Measurements from ENCODE around the gene ZFHX3. TPM values are rescaled to one million over a fixed set of nuclear protein-coding genes. Genes with fewer than 3 reads are reported as not detected.

ZFHX3 gene
- total and polyA plus RNA-seq, 9 donors, result 3.4 to 17.6 (median 11.9) TPM

DNA sequence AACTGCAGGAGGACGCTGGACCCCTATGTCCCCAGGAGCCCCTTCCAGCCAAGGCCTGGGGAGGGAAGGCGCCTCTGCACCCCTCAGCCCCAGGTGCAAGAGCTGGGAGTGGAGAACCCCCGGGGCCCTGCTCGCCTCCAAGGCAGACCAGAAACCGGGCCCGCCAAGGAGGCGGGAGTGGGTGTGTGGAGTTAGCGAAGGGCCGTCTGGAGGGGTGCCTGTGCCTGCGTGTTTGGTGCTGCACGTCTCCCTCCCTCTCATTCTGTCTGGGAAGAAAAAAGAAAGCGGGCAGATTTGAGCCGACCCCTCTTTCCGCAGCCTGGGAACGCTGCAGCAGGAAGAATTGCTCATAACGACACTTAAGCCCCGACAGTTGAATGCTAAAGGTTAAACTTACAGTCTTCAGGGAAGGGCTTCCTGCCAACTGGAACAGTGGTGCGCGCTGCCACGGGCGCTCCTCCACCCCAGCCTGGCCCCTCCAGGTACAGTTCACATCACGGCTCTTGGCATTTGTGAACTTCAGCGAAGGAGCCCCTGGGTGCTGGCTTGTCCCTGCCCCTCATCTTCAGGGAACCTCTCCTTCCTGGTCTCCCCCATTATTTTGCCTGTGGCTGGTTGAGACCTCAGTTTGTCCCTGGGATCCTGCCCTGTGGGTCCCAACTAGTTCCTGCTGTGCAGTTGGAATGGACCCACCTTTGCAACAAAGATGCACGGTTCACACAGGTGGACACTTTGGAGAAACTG is 19.2 kb upstream of the ZFHX3 start:
- peaks cover 2% of the 10 kb centered on the region for H3K4me1 ChIP-seq (ENCODE audit: insufficient read depth)

DNA sequence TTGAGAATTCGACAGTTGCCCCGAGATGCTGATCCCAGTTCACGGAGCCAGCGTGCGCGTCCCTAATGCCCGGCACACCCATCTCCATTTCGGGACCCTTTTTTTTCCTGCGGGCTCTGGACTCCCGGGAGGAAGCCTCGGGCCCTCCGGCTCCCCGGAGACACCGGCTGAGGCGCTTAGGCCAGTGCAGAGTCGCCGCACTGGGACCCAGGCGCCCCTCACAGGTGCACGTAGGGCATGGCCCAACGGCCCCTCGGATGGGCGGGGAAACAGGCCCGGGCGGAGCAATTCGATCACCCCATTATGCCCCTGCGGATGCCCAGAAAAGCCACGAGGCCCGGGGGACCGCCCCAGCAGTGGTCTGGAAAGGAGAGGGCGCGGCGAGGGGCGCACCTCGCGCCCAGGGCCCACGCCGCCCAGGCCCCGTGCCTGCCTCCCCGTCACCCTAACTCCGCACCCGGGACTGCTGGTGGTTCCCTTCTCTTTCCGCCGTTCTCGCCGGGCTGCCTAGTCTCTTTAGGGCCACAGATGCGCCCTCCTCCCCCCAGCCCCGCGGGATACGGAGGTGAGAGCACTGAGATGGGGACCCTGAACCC is 18.5 kb upstream of the ZFHX3 start:
- TF ChIP-seq EP300 (IDR thresholded peaks at IDR 0.05) (no peak), POLR2A (IDR thresholded peaks at IDR 0.05) (no peak)
- TF ChIP-seq, protein P1, sequence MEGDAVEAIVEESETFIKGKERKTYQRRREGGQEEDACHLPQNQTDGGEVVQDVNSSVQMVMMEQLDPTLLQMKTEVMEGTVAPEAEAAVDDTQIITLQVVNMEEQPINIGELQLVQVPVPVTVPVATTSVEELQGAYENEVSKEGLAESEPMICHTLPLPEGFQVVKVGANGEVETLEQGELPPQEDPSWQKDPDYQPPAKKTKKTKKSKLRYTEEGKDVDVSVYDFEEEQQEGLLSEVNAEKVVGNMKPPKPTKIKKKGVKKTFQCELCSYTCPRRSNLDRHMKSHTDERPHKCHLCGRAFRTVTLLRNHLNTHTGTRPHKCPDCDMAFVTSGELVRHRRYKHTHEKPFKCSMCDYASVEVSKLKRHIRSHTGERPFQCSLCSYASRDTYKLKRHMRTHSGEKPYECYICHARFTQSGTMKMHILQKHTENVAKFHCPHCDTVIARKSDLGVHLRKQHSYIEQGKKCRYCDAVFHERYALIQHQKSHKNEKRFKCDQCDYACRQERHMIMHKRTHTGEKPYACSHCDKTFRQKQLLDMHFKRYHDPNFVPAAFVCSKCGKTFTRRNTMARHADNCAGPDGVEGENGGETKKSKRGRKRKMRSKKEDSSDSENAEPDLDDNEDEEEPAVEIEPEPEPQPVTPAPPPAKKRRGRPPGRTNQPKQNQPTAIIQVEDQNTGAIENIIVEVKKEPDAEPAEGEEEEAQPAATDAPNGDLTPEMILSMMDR (IDR thresholded peaks at IDR 0.05), result no peak
- Histone ChIP-seq H3K9me3 (no peaks in the 10 kb centered on the region), H3K4me1 (ENCODE audit: insufficient read depth) (peaks cover 2% of the 10 kb centered on the region), H3K27ac (peak overlapping the region in 1 of 2 donors; percentile 7), H3K36me3 (no peaks in the 10 kb centered on the region), H3K27me3 (no peaks in the 10 kb centered on the region), H3K4me3 (peak overlapping the region; percentile 1)
- 6 to 12% (median 7%) methylated on average over 34 to 49 of the region's 49 CpGs for WGBS, 3 donors
- intact Hi-C loops (cut with DNase I), result loop anchor here in 1 of 4 donors (10.0 kb wide), 1 partner anchor 108 kb away; no protein-coding TSS in a partner anchor
- no peak for DNase-seq

More for the DNA sequence above, 19.2 kb upstream of the ZFHX3 start:
- no peaks in the 10 kb centered on the region for H3K27me3 ChIP-seq
- peak overlapping the region in 1 of 2 donors; percentile 7 for H3K27ac ChIP-seq
- H3K9me3 ChIP-seq, result no peaks in the 10 kb centered on the region
- intact Hi-C loops (cut with DNase I), result loop anchor here in 1 of 4 donors (10.0 kb wide), 1 partner anchor 108 kb away; no protein-coding TSS in a partner anchor
- no peak for DNase-seq
- WGBS, 3 donors, result 9 to 15% (median 11%) methylated on average over 24 of the region's 24 CpGs
- no peaks in the 10 kb centered on the region for H3K36me3 ChIP-seq
- TF ChIP-seq EP300 (IDR thresholded peaks at IDR 0.05) (no peak), POLR2A (IDR thresholded peaks at IDR 0.05) (no peak)
- TF ChIP-seq, protein P1 (IDR thresholded peaks at IDR 0.05), result no peak
- H3K4me3 ChIP-seq, result no peak overlapping the region

GRCh38 chr16:73065632-73066330 is 17.9 kb upstream of the ZFHX3 start:
- no peaks in the 10 kb centered on the region for H3K9me3 ChIP-seq
- H3K36me3 ChIP-seq, result no peaks in the 10 kb centered on the region
- peak overlapping the region; percentile 1 for H3K4me3 ChIP-seq
- no peak overlapping the region for H3K27ac ChIP-seq
- peak in 1 of 5 donors; percentile 26 for DNase-seq
- TF ChIP-seq POLR2A (IDR thresholded peaks at IDR 0.05) (no peak), EP300 (IDR thresholded peaks at IDR 0.05) (no peak)
- TF ChIP-seq, protein P1 (IDR thresholded peaks at IDR 0.05), result no peak
- no peaks in the 10 kb centered on the region for H3K27me3 ChIP-seq
- intact Hi-C loops (cut with DNase I), result loop anchor here in 1 of 4 donors (10.0 kb wide), 1 partner anchor 109 kb away; no protein-coding TSS in a partner anchor
- 10 to 16% (median 10%) methylated on average over 43 of the region's 43 CpGs for WGBS, 3 donors
- no peaks in the 10 kb centered on the region for H3K4me1 ChIP-seq (ENCODE audit: insufficient read depth)

GRCh38 chr16:73064994-73065545 is 17.1 kb upstream of the ZFHX3 start:
- DNase-seq, result no peak
- H3K4me3 ChIP-seq, result no peak overlapping the region
- peak overlapping the region in 1 of 2 donors; percentile 30 for H3K27ac ChIP-seq

More at GRCh38 chr16:73064994-73065545, 17.1 kb upstream of the ZFHX3 start:
- Histone ChIP-seq H3K4me1 (ENCODE audit: insufficient read depth) (no peaks in the 10 kb centered on the region), H3K9me3 (no peaks in the 10 kb centered on the region), H3K27me3 (no peaks in the 10 kb centered on the region), H3K36me3 (no peaks in the 10 kb centered on the region)
- intact Hi-C loops (cut with DNase I), result loop anchor here in 1 of 4 donors (5.0 to 10.0 kb wide), 2 partner anchors 110 to 218 kb away; no protein-coding TSS in a partner anchor
- 14 to 27% (median 19%) methylated on average over 24 of the region's 24 CpGs for WGBS, 3 donors
- no peak for TF ChIP-seq POLR2A (IDR thresholded peaks at IDR 0.05)
- TF ChIP-seq, protein P1 (IDR thresholded peaks at IDR 0.05), result no peak

Measured in ovary (tissue), 9 donors.